Measurements from ENCODE around the gene SLC25A24. TPM values are rescaled to one million over a fixed set of nuclear protein-coding genes. Genes with fewer than 3 reads are reported as not detected.
"Not testable (repeated sequence)": the region's sequence is repeated elsewhere in the genome, so short reads cannot be mapped to it uniquely, and the experiment has no call there.

The SLC25A24 gene
- total RNA-seq, 1 experiment from 2014 or later = 85.1 TPM

GRCh38 chr1:108162409-108162808 is 37.7 kb downstream of the SLC25A24 start:
- H3K4me3 ChIP-seq; DNase-seq; H3K27me3 ChIP-seq; H3K9me3 ChIP-seq (replicated peaks); H3K4me1 ChIP-seq; H3K27ac ChIP-seq: not testable (repeated sequence)
- H3K36me3 ChIP-seq = peaks cover 20% of the 10 kb centered on the region

- not testable (repeated sequence) for H3K4me1 ChIP-seq; H3K27ac ChIP-seq; H3K27me3 ChIP-seq; H3K4me3 ChIP-seq; H3K9me3 ChIP-seq (replicated peaks); DNase-seq
- peaks cover 34% of the 10 kb centered on the region for H3K36me3 ChIP-seq
These were observed 40.2 kb downstream of the SLC25A24 start for GRCh38 chr1:108159951-108160350.

- H3K27me3 ChIP-seq = no peaks in the 10 kb centered on the region
- 0 out of 2 replicates have a peak, but pooled peaks cover 4% of the 10 kb centered on the region for H3K9me3 ChIP-seq (replicated peaks)
- peaks cover 44% of the 10 kb centered on the region for H3K36me3 ChIP-seq
- DNase-seq = no peak
- H3K27ac ChIP-seq = no peak overlapping the region
- H3K4me1 ChIP-seq = no peaks in the 10 kb centered on the region
- no peak overlapping the region for H3K4me3 ChIP-seq
These were observed 41.2 kb downstream of the SLC25A24 start for GRCh38 chr1:108158893-108159453.

GRCh38 chr1:108154314-108154713 is 45.8 kb downstream of the SLC25A24 start:
- Histone ChIP-seq H3K27me3 (no peaks in the 10 kb centered on the region), H3K4me1 (no peaks in the 10 kb centered on the region), H3K36me3 (peaks cover 73% of the 10 kb centered on the region), H3K9me3 (replicated peaks) (no peaks in the 10 kb centered on the region), H3K4me3 (no peak overlapping the region), H3K27ac (no peak overlapping the region)
- no peak for DNase-seq

GRCh38 chr1:108152782-108153222 is 47.3 kb downstream of the SLC25A24 start:
- DNase-seq = no peak
- Histone ChIP-seq H3K9me3 (replicated peaks) (no peaks in the 10 kb centered on the region), H3K4me3 (no peak overlapping the region), H3K27me3 (no peaks in the 10 kb centered on the region), H3K27ac (no peak overlapping the region), H3K36me3 (peaks cover 81% of the 10 kb centered on the region), H3K4me1 (no peaks in the 10 kb centered on the region)

- no peak overlapping the region for H3K27ac ChIP-seq
- H3K4me1 ChIP-seq = no peaks in the 10 kb centered on the region
- no peaks in the 10 kb centered on the region for H3K9me3 ChIP-seq (replicated peaks)
- peaks cover 80% of the 10 kb centered on the region for H3K36me3 ChIP-seq
- no peaks in the 10 kb centered on the region for H3K27me3 ChIP-seq
- no peak overlapping the region for H3K4me3 ChIP-seq
- no peak for DNase-seq
These were observed 48.6 kb downstream of the SLC25A24 start for GRCh38 chr1:108151548-108151947.

GRCh38 chr1:108149796-108150467 is 50.2 kb downstream of the SLC25A24 start:
- H3K9me3 ChIP-seq (replicated peaks) = peaks cover 3% of the 10 kb centered on the region; the same call in 1 of the 2 replicates
- H3K4me3 ChIP-seq = no peak overlapping the region
- no peak for DNase-seq
- peaks cover 80% of the 10 kb centered on the region for H3K36me3 ChIP-seq
- H3K27ac ChIP-seq = no peak overlapping the region
- H3K27me3 ChIP-seq = no peaks in the 10 kb centered on the region
- H3K4me1 ChIP-seq = no peaks in the 10 kb centered on the region

- not testable (repeated sequence) for H3K27me3 ChIP-seq; H3K27ac ChIP-seq; H3K4me3 ChIP-seq; H3K9me3 ChIP-seq (replicated peaks); H3K4me1 ChIP-seq; DNase-seq
- peaks cover 67% of the 10 kb centered on the region for H3K36me3 ChIP-seq
These were observed 55.6 kb downstream of the SLC25A24 start for GRCh38 chr1:108144569-108144968.

- DNase-seq = no peak
- Histone ChIP-seq H3K4me3 (no peak overlapping the region), H3K36me3 (peaks cover 64% of the 10 kb centered on the region), H3K27me3 (no peaks in the 10 kb centered on the region), H3K27ac (no peak overlapping the region), H3K4me1 (no peaks in the 10 kb centered on the region), H3K9me3 (replicated peaks) (peaks cover 4% of the 10 kb centered on the region; the same call in 1 of the 2 replicates)
These were observed 57.3 kb downstream of the SLC25A24 start for GRCh38 chr1:108142773-108143394.

GRCh38 chr1:108142258-108142657 is 57.9 kb downstream of the SLC25A24 start:
- Histone ChIP-seq H3K4me1 (no peaks in the 10 kb centered on the region), H3K27me3 (no peaks in the 10 kb centered on the region), H3K9me3 (replicated peaks) (peaks cover 4% of the 10 kb centered on the region; the same call in 1 of the 2 replicates), H3K36me3 (peaks cover 60% of the 10 kb centered on the region), H3K4me3 (no peak overlapping the region), H3K27ac (no peak overlapping the region)
- no peak for DNase-seq

- H3K36me3 ChIP-seq = peaks cover 61% of the 10 kb centered on the region
- no peaks in the 10 kb centered on the region for H3K4me1 ChIP-seq
- peaks cover 4% of the 10 kb centered on the region; the same call in 1 of the 2 replicates for H3K9me3 ChIP-seq (replicated peaks)
- no peak overlapping the region for H3K4me3 ChIP-seq
- no peak for DNase-seq
- no peak overlapping the region for H3K27ac ChIP-seq
- no peaks in the 10 kb centered on the region for H3K27me3 ChIP-seq
These were observed 58.5 kb downstream of the SLC25A24 start for GRCh38 chr1:108141621-108142020.

- H3K4me3 ChIP-seq = no peak overlapping the region
- no peak overlapping the region for H3K27ac ChIP-seq
- H3K27me3 ChIP-seq = no peaks in the 10 kb centered on the region
- DNase-seq = no peak
- H3K36me3 ChIP-seq = peaks cover 63% of the 10 kb centered on the region
- no peaks in the 10 kb centered on the region for H3K4me1 ChIP-seq
- H3K9me3 ChIP-seq (replicated peaks) = peaks cover 4% of the 10 kb centered on the region; the same call in 1 of the 2 replicates
These were observed 59.2 kb downstream of the SLC25A24 start for GRCh38 chr1:108140936-108141335.

GRCh38 chr1:108140177-108140576 is 60.0 kb downstream of the SLC25A24 start:
- H3K4me1 ChIP-seq = no peaks in the 10 kb centered on the region
- peaks cover 65% of the 10 kb centered on the region for H3K36me3 ChIP-seq
- no peak overlapping the region for H3K4me3 ChIP-seq
- H3K27ac ChIP-seq = no peak overlapping the region
- DNase-seq = no peak
- no peaks in the 10 kb centered on the region for H3K27me3 ChIP-seq
- peaks cover 4% of the 10 kb centered on the region; the same call in 1 of the 2 replicates for H3K9me3 ChIP-seq (replicated peaks)

- H3K27me3 ChIP-seq; H3K4me3 ChIP-seq; DNase-seq; H3K4me1 ChIP-seq; H3K27ac ChIP-seq; H3K9me3 ChIP-seq (replicated peaks): not testable (repeated sequence)
- peaks cover 67% of the 10 kb centered on the region for H3K36me3 ChIP-seq
These were observed 60.6 kb downstream of the SLC25A24 start for GRCh38 chr1:108139555-108139954.

- not testable (repeated sequence) for H3K4me1 ChIP-seq, H3K4me3 ChIP-seq, DNase-seq, H3K27me3 ChIP-seq, H3K27ac ChIP-seq
- Histone ChIP-seq H3K36me3 (peaks cover 51% of the 10 kb centered on the region), H3K9me3 (replicated peaks) (peaks cover 11% of the 10 kb centered on the region; the same call in 1 of the 2 replicates)
These were observed 67.0 kb downstream of the SLC25A24 start for GRCh38 chr1:108133148-108133547.
